ENCODE data around the gene STX10.

DNA sequence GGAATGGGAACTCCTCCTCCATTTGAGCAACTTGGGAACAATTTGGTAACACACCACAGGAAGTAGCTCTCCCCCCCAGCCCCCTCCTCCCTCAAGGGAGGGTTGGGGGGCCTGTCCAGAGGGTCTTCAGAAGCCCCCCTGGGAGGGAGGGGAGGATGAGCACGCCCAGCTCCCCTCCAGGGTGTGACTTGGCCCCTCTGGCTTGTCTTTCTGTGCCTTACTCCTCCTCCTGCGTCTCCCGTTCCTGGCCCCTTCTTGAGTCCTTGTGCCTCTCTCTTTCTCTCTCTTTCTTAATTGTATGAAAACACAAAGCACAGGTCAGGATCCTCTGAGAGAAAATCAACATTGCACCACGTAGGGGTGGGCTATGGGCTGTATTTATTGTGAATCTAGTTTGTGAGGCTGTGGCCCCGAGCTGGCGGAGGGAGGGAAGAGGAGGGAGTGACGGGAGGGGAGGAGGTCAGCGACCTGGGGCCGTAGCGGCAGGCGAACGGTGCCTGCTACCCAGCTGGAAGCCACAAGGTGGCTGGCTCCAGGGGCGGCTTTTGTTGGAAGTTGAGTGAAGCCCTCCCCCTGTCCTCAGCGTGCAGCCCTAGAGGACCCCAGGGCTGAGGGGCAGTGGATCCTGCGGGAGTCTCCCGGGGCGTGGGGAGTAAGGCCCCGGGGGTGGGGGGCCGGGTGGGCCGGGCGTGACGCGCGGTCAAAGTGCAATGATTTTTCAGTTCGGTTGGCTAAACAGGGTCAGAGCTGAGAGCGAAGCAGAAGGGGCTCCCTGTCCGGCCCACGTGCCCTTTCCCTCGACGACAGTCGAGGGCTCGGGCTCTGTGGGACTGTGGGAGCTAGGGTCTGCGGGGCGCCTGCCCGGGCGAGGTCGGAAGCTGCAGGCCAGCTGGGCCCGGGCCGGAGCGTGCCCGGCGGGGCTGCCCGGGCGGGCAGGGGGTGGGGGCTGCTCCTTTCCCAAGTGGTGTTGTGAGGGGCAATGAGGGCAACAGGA lies 53.9 kb downstream of the STX10 start:
- TF ChIP-seq, protein P1, sequence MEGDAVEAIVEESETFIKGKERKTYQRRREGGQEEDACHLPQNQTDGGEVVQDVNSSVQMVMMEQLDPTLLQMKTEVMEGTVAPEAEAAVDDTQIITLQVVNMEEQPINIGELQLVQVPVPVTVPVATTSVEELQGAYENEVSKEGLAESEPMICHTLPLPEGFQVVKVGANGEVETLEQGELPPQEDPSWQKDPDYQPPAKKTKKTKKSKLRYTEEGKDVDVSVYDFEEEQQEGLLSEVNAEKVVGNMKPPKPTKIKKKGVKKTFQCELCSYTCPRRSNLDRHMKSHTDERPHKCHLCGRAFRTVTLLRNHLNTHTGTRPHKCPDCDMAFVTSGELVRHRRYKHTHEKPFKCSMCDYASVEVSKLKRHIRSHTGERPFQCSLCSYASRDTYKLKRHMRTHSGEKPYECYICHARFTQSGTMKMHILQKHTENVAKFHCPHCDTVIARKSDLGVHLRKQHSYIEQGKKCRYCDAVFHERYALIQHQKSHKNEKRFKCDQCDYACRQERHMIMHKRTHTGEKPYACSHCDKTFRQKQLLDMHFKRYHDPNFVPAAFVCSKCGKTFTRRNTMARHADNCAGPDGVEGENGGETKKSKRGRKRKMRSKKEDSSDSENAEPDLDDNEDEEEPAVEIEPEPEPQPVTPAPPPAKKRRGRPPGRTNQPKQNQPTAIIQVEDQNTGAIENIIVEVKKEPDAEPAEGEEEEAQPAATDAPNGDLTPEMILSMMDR (IDR thresholded peaks at IDR 0.05), result peak in 1 of 3 experiments; percentile 13
- no peak for TF ChIP-seq POLR2A (IDR thresholded peaks at IDR 0.05)

All from testis (tissue), 2 donors.